Adrenal gland (tissue), 12 donors: ENCODE results near the gene SSBP3. TPM values are rescaled to one million over a fixed set of nuclear protein-coding genes. Genes with fewer than 3 reads are reported as not detected.

Experiments used
- DNase-seq, 7 donors: peaks; one replicate each; pipeline ENCODE4 v3.0.0-alpha.2; 2019 to 2020
- H3K27ac ChIP-seq, 5 donors: fragments of 200-600 bp; sonication (generic) in 4 of 5; 1 replicate in 3 of 5; 2 replicates in 2 of 5; pipeline versions ENCODE4 v1.5.1 to v1.8.0; 2016 to 2020; ENCODE audit warnings: mild to moderate bottlenecking in 1 of 5
- H3K27me3 ChIP-seq: fragments of 200-600 bp; 2 replicates; pipeline ENCODE4 v1.8.0; 2021
- H3K36me3 ChIP-seq, 2 donors: fragments of 200-600 bp; replicated peaks in 1 of 2; 1 replicate in 1 of 2; 2 replicates in 1 of 2; pipeline versions ENCODE4 v1.5.1 to v1.8.0; 2018 to 2022
- H3K4me1 ChIP-seq, 2 donors: fragments of 200-600 bp; replicated peaks in 1 of 2; 1 replicate in 1 of 2; 2 replicates in 1 of 2; pipeline versions ENCODE4 v1.5.1 to v1.8.0; 2018 to 2021
- H3K4me3 ChIP-seq, 4 donors: fragments of 200-600 bp; sonication (generic) in 3 of 4; one replicate each; pipeline ENCODE4 v1.5.1; 2016 to 2018
- H3K9me3 ChIP-seq, 3 donors: fragments of 200-600 bp; sonication (generic) in 1 of 3; replicated peaks in 1 of 3; 1 replicate in 2 of 3; 2 replicates in 1 of 3; pipeline versions ENCODE4 v1.5.1 to v1.8.0; 2016 to 2021
- CTCF ChIP-seq, 6 experiments: fragments of 450-650 bp in 4 of 6; fragments of 200-600 bp in 2 of 6; sonication (generic) in 1 of 6; IDR thresholded peaks; 1 replicate in 5 of 6; 2 replicates in 1 of 6; pipeline versions ENCODE4 v1.5.1 to v1.8.0; 2016 to 2021; ENCODE audit warnings: antibody characterized with exemption in 6 of 6, mild to moderate bottlenecking in 2 of 6, moderate library complexity in 1 of 6
- POLR2A ChIP-seq, 2 donors: fragments of 450-650 bp; IDR thresholded peaks; one replicate each; pipeline ENCODE4 v1.6.1; 2017; ENCODE audit warnings: antibody characterized with exemption in 2 of 2, mild to moderate bottlenecking in 2 of 2, moderate library complexity in 1 of 2
- WGBS, 4 donors: extraction: QIAGEN DNeasy Blood & Tissue Kit in 2 of 4; methylation state at CpG; one replicate each; pipeline versions ENCODE4 v1.1.5 to v1.1.7; 2013 to 2017; 5-methylcytosine and 5-hydroxymethylcytosine counted together
- intact Hi-C, 2 donors: fragments of 100-400 bp; cut with DNase I; formaldehyde crosslinking; loops; one replicate each; pipeline versions ENCODE4 v1.14.1 to v1.15.0; 2022 to 2023
- polyA plus RNA-seq, 3 donors: library from polyadenylated mRNA; stranded (reverse); fragments of 200-250 nt in 2 of 3; fragments of 350-450 nt in 1 of 3; fragmentation: Illumina TruSeq in 1 of 3; extraction: RNeasy Lipid Tissue Mini Kit (QIAGEN cat#74804) in 1 of 3; gene quantifications; one replicate each; pipeline ENCODE4 v1.2.3, GENCODE V29; 2013 to 2014
- total RNA-seq, 9 donors: library from RNA; depleted of rRNA in 4 of 9; stranded (reverse); fragments of >200 nt in 4 of 9; fragments of 120-200 nt in 1 of 9; fragmentation: NEBNext Ultra II Directional in 1 of 9; extraction: Animal tissue kit (Norgen Biotek cat#: 25700) in 1 of 9; gene quantifications; one replicate each; pipeline versions ENCODE4 v1.1.0 to v1.2.4, GENCODE V29; 2013 to 2023
- donor health status: healthy with polysubstance abuse.
- donor health status: Bipolar disorder and iron deficiency.
- donor health status: DM: yes; HTN: yes; CAD: no.
- donor health status: DM: no; HTN: no; CAD: no.
- donor health status: DM: no; HTN: no; CAD: no.
- donor health status: DM: yes; HTN: yes; CAD: no.

SSBP3 gene
- total and polyA plus RNA-seq, 12 donors, result 15.3 to 150 (median 66.0) TPM

GRCh38 chr1:54207287-54207686, 198.9 kb downstream of the SSBP3 start:
- no peaks in the 10 kb centered on the region for H3K27me3 ChIP-seq
- intact Hi-C loops, result no loop called here
- no peak overlapping the region for H3K27ac ChIP-seq
- WGBS, 4 donors, result 50 to 94% (median 75%) methylated on average over 1 of the region's 1 CpG
- TF ChIP-seq CTCF (IDR thresholded peaks at IDR 0.05) (no peak), POLR2A (IDR thresholded peaks at IDR 0.05) (no peak)
- no peak for DNase-seq
- H3K36me3 ChIP-seq, result peaks cover 0 to 70% of the 10 kb centered on the region in 2 donors
- H3K4me1 ChIP-seq, result peaks cover 0 to 4% of the 10 kb centered on the region in 2 donors
- no peaks in the 10 kb centered on the region for H3K9me3 ChIP-seq
- H3K4me3 ChIP-seq, result no peak overlapping the region

GRCh38 chr1:54204199-54204598, 202.0 kb downstream of the SSBP3 start:
- 78 to 79% (median 79%) methylated on average over 7 of the region's 7 CpGs for WGBS, 4 donors
- H3K4me3 ChIP-seq, result no peak overlapping the region
- H3K9me3 ChIP-seq, result no peaks in the 10 kb centered on the region
- DNase-seq, result no peak
- peaks cover 12 to 27% of the 10 kb centered on the region in 2 donors for H3K4me1 ChIP-seq
- no peaks in the 10 kb centered on the region for H3K27me3 ChIP-seq
- peaks cover 0 to 39% of the 10 kb centered on the region in 2 donors for H3K36me3 ChIP-seq
- intact Hi-C loops, result no loop called here
- H3K27ac ChIP-seq, result no peak overlapping the region
- no peak for TF ChIP-seq POLR2A (IDR thresholded peaks at IDR 0.05)
- no peak for TF ChIP-seq CTCF (IDR thresholded peaks at IDR 0.05)

GRCh38 chr1:54200519-54200997, 205.6 kb downstream of the SSBP3 start:
- peak overlapping the region; percentile 31 to 89 (median 54) for H3K4me3 ChIP-seq
- no peaks in the 10 kb centered on the region for H3K9me3 ChIP-seq
- 0 to 3% (median 2%) methylated on average over 6 to 15 of the region's 15 CpGs for WGBS, 4 donors
- H3K27me3 ChIP-seq, result no peaks in the 10 kb centered on the region
- H3K36me3 ChIP-seq, result peaks cover 0 to 15% of the 10 kb centered on the region in 2 donors
- intact Hi-C loops, result no loop called here
- H3K4me1 ChIP-seq, result peaks cover 14 to 31% of the 10 kb centered on the region in 2 donors
- H3K27ac ChIP-seq, result peak overlapping the region in 3 of 5 donors; percentile 55 to 81 (median 70)
- TF ChIP-seq POLR2A (IDR thresholded peaks at IDR 0.05), result no peak
- no peak for TF ChIP-seq CTCF (IDR thresholded peaks at IDR 0.05)
- no peak for DNase-seq

- peak within 1 kb of the TSS in 3 of 5 donors; percentile 55 to 81 (median 70) for H3K27ac ChIP-seq
- no peaks in the 10 kb centered on the region for H3K27me3 ChIP-seq
- DNase-seq, result peak; percentile 92 to 98 (median 96)
- H3K36me3 ChIP-seq, result peaks cover 0 to 15% of the 10 kb centered on the region in 2 donors
- H3K4me3 ChIP-seq, result peak within 1 kb of the TSS; percentile 31 to 89 (median 54)
- WGBS, 4 donors, result 0% methylated on average over 21 to 51 of the region's 51 CpGs
- H3K4me1 ChIP-seq, result peaks cover 14 to 31% of the 10 kb centered on the region in 2 donors
- intact Hi-C loops, result no loop called here
- no peaks in the 10 kb centered on the region for H3K9me3 ChIP-seq
- TF ChIP-seq POLR2A (IDR thresholded peaks at IDR 0.05) (peak in 1 of 2 donors; percentile 41), CTCF (IDR thresholded peaks at IDR 0.05) (no peak)
These were observed 206.3 kb downstream of the SSBP3 start, which contains the start of the genes CYB5RL and MRPL37 for GRCh38 chr1:54199765-54200518. Gene CYB5RL (minus strand): TSS chr1:54200030. CDS start chr1:54195616, 4,414 bp downstream. Gene MRPL37 (plus strand): TSS chr1:54200167. CDS start chr1:54200244, 77 bp downstream.
